GM10847 (cell line): ENCODE results near the gene AUH.

ENCODE experiments used
- POLR2A ChIP-seq: IDR thresholded peaks from 2 replicates; pipeline ENCODE4 v1.6.1; 2011; ENCODE audit not compliant: insufficient read length; ENCODE audit errors: extremely low read depth

The AUH gene

GRCh38 chr9:91391412-91391811, 29.7 kb upstream of the AUH start:
- no peak for TF ChIP-seq POLR2A

DNA sequence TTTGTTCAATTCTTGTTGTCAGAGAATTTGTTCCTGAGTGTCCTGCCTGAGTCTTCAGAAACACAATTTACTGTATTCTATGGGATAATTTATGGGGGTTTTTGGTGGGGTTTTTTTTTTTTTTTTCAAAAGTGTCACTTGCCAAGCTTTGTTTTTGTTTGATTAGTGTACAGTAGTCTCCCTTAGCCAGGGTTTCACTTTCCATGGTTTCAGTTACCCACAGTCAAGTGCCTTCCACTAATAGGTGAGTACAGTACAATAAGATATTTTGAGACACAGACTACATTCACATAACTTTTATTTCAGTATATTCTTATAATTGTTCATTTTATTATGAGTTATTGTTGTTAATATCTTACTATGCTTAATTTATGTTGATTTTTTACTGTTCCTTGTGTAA, 25.0 kb upstream of the AUH start:
- no peak for TF ChIP-seq POLR2A

DNA sequence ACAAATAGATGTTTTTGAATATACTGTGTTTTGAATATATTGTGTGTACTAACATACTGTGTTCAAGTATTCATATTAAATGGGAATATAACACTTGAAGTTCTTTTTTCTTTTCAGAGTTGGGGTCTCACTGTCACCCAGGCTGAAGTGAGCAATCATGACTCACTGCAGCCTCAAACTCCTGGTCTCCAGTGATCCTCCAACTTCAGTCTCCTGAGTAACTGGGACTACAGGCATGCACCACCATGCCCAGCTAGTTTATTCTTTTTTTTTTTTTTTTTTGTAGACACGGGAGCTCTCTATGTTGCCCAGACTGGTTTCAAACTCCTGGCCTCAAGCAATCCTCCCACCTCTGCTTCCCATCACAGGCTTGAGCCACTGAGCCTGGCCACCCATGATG, 23.2 kb upstream of the AUH start:
- no peak for TF ChIP-seq POLR2A

DNA sequence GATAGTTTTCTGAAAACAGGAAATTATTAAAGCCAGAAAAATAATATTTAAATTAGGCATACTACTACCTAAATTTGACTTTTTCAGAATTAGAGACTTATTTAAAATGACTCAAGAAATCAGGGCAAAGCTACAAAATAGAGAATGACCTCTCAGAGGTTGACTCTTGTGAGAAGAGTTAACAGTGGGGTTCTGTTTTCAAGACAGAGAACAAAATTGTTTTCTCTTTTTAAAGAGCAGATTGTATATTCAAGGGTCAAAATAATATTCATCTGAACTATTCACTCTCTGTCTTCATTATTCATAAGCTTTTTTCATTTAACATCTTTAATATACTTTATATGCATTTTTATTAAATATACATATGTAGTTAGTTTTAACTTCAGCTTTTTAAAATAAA, 21.9 kb upstream of the AUH start:
- no peak for TF ChIP-seq POLR2A

- TF ChIP-seq POLR2A, result no peak
These were observed 20.6 kb upstream of the AUH start for GRCh38 chr9:91382298-91382697.

DNA sequence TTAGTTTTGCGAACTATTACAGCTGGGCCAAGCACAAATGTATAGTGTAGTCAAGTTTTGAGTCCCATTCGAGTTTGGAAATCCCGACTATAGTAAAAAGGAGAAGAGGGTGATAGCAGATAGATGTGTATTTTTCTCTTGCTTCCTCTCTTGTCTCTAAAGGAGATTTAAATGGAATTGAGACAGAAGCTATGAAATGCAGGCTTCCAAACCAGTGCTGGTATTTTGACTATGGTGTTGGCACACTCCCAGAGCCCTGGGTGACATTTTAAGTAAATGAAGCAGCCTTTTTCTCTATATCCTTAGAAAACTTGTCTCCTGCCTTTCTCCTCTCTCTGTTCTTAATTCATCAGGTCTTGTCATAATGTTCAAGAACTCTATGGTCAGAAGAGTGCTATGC, 17.7 kb upstream of the AUH start:
- TF ChIP-seq POLR2A, result no peak

GRCh38 chr9:91378695-91379127, 17.0 kb upstream of the AUH start:
- TF ChIP-seq POLR2A, result no peak

DNA sequence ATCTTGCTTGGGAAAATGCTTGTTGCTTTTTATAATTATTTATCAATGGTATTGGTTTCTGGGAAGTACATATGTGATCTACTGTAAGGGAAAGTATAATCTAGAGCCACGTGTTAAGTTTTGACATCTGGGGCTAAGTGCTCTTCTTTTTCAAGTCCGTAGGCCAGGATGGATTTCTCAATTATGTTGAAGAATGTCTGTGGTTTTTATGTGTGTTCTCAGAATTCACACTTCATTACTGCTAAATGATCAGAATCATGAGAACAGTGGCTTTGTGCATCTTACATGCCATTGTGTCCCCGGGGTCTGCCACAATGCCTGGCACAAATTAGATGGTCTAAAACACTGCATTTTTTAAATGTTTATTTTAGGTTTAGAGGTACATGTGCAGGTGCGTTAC, 14.5 kb upstream of the AUH start:
- TF ChIP-seq POLR2A, result no peak

DNA sequence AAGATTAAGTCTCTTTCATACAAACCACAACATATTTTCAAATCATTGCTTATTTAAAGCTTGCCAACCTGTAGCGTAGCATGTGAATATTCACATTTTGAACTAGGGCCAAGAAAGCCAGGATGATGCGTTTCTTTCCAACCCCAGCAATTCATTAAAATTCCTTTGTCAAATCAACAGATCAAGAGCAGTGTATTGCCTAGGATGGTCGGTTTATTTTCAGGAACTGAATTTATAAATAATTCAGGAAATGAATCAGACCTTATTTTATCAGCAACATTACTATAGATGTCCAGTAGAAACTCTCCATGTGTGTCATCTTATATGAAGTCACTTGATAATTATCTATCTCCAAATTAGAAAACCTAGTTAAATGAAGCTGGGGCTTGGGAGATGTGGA, 13.2 kb upstream of the AUH start:
- TF ChIP-seq POLR2A, result no peak

DNA sequence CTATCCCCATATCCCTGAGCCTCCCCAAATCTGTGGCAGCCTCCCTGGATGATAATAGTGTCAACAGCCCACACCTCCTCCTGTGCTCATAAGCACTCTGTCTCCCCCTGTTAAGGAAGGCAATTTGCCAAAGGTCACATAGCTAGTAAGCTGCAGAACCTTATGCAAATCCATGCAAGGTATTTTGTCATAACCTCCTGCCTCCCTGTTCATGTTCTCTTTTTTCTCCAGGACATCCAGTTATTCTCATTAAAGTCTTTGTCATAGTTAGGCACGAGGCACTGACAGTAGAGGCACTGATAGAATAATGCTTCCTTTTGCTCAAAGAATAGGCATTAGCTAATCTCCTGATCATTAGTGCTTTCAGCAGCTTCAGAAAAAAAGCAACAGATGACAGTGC, 10.2 kb upstream of the AUH start:
- TF ChIP-seq POLR2A, result no peak

DNA sequence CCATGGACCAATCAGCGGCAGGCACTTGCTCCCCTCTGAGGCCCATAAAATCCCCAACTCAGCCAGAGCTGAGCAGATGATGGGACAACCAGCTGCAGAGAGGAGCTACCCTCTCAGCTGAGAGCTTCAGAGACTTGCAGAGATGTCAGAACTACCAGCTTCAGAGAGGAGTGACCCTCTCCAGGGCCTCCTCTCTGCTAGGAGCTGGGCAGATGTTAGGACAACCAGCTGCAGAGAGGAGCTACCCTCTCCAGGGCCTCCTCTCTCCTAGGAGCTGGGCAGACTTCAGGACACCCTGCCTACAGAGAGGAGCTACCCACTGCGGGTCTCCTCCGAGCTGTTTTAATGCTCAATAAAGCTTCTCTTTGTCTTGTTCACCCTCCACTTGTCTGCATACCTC, 3.0 kb upstream of the AUH start:
- no peak for TF ChIP-seq POLR2A

DNA sequence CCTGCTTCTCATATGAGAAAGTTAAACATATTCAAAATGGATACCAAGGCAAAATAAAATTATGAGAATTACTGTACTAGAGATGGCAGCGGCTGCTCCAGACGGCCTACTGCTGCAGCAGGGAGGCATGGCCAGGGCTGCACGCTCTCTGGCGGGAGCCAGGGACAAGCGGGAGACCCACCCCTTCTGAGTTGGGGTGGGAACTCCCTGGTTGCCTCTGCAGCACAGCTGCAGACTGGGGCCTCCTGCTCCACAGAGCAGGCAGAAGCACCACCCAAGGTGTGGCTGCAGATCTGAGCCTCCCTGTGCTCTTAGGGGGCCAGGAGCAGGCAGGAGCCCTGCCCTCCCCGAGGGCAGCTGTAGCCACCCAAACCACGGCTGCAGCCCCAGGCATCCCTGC, 2.3 kb upstream of the AUH start:
- no peak for TF ChIP-seq POLR2A

DNA sequence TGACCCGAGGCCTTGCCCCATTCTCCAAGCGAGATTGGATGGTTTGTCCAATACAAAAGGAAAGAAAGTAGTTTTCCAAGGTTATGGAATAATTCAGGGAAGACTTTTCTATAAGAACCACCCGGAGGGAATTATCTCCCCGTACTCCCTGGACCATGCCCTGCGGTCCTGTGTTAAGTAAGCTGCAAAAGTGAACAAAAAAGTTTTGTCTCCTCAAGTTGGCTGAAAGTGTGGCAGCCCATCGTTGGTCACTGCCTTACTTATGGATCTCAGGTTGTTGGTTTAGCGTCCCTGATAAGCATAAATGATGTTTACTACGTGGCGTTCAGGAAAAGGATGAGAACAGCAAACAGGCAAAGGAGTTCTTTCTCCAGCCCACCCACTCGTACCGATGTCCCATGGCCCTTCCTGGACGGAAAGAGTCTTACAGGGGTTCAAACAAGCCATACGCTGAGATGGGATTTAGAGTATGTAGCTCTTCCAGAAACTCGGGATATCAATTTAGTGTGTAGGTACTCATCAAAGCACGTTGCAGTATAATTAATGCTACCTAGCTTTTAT, 413 bp upstream of the AUH start:
- TF ChIP-seq POLR2A, result no peak

DNA sequence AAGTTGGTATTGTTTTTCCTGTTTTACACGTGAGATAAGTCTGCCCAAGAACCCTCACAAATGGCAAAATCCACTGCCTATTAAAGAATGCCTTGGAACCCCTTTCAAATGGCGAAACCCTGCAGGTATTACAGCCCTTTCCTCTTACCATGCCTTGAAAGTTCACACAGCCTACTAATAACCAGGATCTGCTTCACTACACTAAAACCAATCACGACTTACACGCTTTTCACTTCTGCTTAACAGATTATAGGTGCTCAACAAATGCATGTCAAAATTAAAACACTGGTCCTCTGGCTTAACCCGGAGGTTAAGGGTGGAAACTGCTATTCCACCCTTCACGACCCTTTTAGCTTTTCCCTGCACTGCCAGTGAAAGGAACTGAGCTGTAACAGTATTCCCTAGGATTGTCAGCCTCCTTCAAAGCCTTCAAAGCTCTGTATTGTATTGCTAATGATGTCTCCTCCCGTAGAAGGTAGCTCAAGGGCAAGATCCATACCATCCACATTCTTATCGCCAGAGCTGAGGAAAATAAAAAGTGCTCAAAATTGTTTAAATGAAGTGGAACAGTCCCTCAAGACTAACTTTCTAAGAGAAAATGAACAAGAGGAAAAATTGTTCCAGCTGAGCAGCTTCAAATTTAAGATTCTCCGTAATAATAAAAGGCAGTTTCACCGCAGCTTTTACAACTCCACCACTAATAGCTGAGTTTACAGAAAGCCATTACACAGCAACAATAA, 997 bp downstream of the AUH start:
- no peak for TF ChIP-seq POLR2A

- TF ChIP-seq POLR2A, result no peak
These were observed 1.8 kb downstream of the AUH start for GRCh38 chr9:91359734-91360470.

DNA sequence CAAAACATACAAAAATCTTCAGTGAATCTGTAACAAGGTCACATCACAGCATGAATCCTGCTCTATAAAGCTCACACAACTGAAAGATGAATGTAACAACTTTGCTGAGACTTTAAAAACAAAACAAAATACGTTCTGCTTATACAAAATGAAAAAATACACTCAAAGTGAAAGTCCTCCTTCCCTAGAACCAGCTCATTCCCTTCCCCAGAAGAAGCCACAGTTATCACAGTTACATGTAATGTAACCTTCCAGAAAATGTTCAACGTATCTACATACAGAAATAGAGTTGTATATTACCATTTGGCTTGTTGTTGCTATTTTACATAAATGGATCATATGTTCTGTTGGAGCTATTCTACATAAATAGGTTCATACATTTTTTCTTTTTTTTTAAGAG, 2.6 kb downstream of the AUH start:
- no peak for TF ChIP-seq POLR2A
